OCI-LY3 (cell line): Measurements from ENCODE around the gene SND1.

Source experiments
- H2AFZ ChIP-seq: fragments of 200-600, 300-600 bp; shearing (Covaris generic); 2 replicates; pipeline ENCODE4 v1.6.0; 2014; ENCODE audit warnings: antibody characterized with exemption, low read depth, low read length
- H3K27ac ChIP-seq: fragments of 200-600, 300-600 bp; sonication (generic); 2 replicates; pipeline ENCODE4 v1.5.1; 2014; ENCODE audit warnings: mild to moderate bottlenecking, low read length, moderate library complexity, mixed read lengths
- H3K27me3 ChIP-seq: fragments of 200-600, 300-600 bp; sonication (generic); 2 replicates; pipeline ENCODE4 v1.6.1; 2014; ENCODE audit warnings: low read depth, low read length, mixed read lengths
- H3K36me3 ChIP-seq: fragments of 200-600, 300-600 bp; sonication (generic); replicated peaks from 2 replicates; pipeline ENCODE3; 2014; ENCODE audit warnings: low read depth, low read length, mixed read lengths
- H3K4me1 ChIP-seq: fragments of 300-600, 200-600 bp; sonication (generic); 2 replicates; pipeline ENCODE4 v1.6.1; 2014; ENCODE audit warnings: low read length, mixed read lengths
- H3K4me2 ChIP-seq: fragments of 200-600, 300-600 bp; sonication (generic); 2 replicates; pipeline ENCODE4 v1.6.1; 2014; ENCODE audit warnings: low read length, mixed read lengths
- H3K4me3 ChIP-seq: fragments of 300-600, 200-600 bp; sonication (generic); 2 replicates; pipeline ENCODE4 v1.5.1; 2014; ENCODE audit warnings: antibody characterized with exemption, mild to moderate bottlenecking, low read length, moderate library complexity
- H3K79me2 ChIP-seq: fragments of 300-600, 200-600 bp; shearing (Covaris generic); 2 replicates; pipeline ENCODE4 v1.6.1; 2014; ENCODE audit warnings: mild to moderate bottlenecking, low read length, mixed read lengths
- H3K9ac ChIP-seq: fragments of 300-600, 200-600 bp; shearing (Covaris generic); 2 replicates; pipeline ENCODE4 v1.6.0; 2014; ENCODE audit warnings: mild to moderate bottlenecking, low read length, moderate library complexity
- H3K9me3 ChIP-seq: fragments of 200-600, 300-600 bp; shearing (Covaris generic); 2 replicates; pipeline ENCODE4 v1.6.1; 2014; ENCODE audit warnings: low read length, mixed read lengths; ENCODE audit not compliant: insufficient read depth
- H4K20me1 ChIP-seq: fragments of 200-600, 300-600 bp; sonication (generic); 2 replicates; pipeline ENCODE4 v1.6.1; 2016; ENCODE audit warnings: low read length, mixed read lengths; ENCODE audit not compliant: insufficient read depth
- EZH2phosphoT487 ChIP-seq: fragments of 200-600 bp; shearing (Covaris generic); IDR thresholded peaks from 2 replicates; pipeline ENCODE4 v1.6.1; 2018; ENCODE audit warnings: antibody characterized with exemption, mixed run types, low read depth
- TF ChIP-seq, protein P1 (sequence below): fragments of 200-600, 300-600 bp; sonication (generic); IDR thresholded peaks from 2 replicates; pipeline ENCODE4 v1.5.1; 2014; ENCODE audit warnings: antibody characterized with exemption, low read length, low read depth

Gene SND1

GRCh38 chr7:127616724-127617123, 35.3 kb upstream of the SND1 start:
- Histone ChIP-seq H3K79me2 (no peaks in the 10 kb centered on the region), H3K27ac (no peak overlapping the region), H3K27me3 (peaks cover 43% of the 10 kb centered on the region), H3K4me3 (no peak overlapping the region), H2AFZ (no peak overlapping the region), H3K4me1 (no peaks in the 10 kb centered on the region), H3K4me2 (no peak overlapping the region), H3K9me3 (no peaks in the 10 kb centered on the region), H3K9ac (no peak overlapping the region), H4K20me1 (no peaks in the 10 kb centered on the region), H3K36me3 (no peaks in the 10 kb centered on the region)
- TF ChIP-seq, protein P1, sequence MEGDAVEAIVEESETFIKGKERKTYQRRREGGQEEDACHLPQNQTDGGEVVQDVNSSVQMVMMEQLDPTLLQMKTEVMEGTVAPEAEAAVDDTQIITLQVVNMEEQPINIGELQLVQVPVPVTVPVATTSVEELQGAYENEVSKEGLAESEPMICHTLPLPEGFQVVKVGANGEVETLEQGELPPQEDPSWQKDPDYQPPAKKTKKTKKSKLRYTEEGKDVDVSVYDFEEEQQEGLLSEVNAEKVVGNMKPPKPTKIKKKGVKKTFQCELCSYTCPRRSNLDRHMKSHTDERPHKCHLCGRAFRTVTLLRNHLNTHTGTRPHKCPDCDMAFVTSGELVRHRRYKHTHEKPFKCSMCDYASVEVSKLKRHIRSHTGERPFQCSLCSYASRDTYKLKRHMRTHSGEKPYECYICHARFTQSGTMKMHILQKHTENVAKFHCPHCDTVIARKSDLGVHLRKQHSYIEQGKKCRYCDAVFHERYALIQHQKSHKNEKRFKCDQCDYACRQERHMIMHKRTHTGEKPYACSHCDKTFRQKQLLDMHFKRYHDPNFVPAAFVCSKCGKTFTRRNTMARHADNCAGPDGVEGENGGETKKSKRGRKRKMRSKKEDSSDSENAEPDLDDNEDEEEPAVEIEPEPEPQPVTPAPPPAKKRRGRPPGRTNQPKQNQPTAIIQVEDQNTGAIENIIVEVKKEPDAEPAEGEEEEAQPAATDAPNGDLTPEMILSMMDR: no peak
- no peak for TF ChIP-seq EZH2phosphoT487

DNA sequence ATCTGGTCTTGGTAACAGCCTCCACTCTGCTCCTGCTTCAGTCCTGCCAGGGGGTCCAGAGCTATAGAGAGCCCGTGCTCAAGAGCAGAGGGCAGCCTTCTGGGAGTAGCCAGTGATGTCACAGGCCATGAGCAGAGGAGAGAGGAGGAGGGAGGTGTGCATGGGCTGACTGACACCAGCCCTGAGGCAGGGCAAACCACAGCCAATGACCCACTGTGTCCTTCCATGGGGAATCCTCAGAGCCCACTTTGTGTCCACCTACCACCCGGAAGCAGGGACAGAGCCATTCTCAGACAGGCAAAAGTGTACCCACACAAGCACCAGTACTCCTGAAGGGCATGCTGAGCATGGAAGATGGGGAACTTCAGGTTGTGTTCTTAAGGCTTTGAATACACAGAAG, 34.0 kb upstream of the SND1 start, which contains the start of gene PAX4:
Gene PAX4 (minus strand): TSS at position 101 of the 400 bp plus-strand sequence. CDS start 2,214 bp downstream, outside the sequence.
- H3K9ac ChIP-seq: no peak within 1 kb of the TSS
- no peak within 1 kb of the TSS for H3K4me2 ChIP-seq
- TF ChIP-seq, protein P1: no peak
- TF ChIP-seq EZH2phosphoT487: no peak
- H4K20me1 ChIP-seq: no peaks in the 10 kb centered on the region
- H3K4me3 ChIP-seq: no peak within 1 kb of the TSS
- H2AFZ ChIP-seq: no peak within 1 kb of the TSS
- H3K4me1 ChIP-seq: no peaks in the 10 kb centered on the region
- H3K36me3 ChIP-seq: no peaks in the 10 kb centered on the region
- H3K27ac ChIP-seq: no peak within 1 kb of the TSS
- H3K79me2 ChIP-seq: no peaks in the 10 kb centered on the region
- H3K9me3 ChIP-seq: no peaks in the 10 kb centered on the region
- peaks cover 43% of the 10 kb centered on the region for H3K27me3 ChIP-seq

- TF ChIP-seq, protein P1: no peak
- TF ChIP-seq EZH2phosphoT487: no peak
These were observed 33.2 kb upstream of the SND1 start for GRCh38 chr7:127618775-127619174.

GRCh38 chr7:127619681-127620405, 32.2 kb upstream of the SND1 start:
- Histone ChIP-seq H3K9ac (no peak overlapping the region), H3K27ac (no peak overlapping the region), H3K4me1 (no peaks in the 10 kb centered on the region), H3K4me2 (no peak overlapping the region), H3K27me3 (peaks cover 44% of the 10 kb centered on the region), H3K4me3 (no peak overlapping the region), H4K20me1 (no peaks in the 10 kb centered on the region), H2AFZ (no peak overlapping the region), H3K79me2 (no peaks in the 10 kb centered on the region), H3K9me3 (no peaks in the 10 kb centered on the region), H3K36me3 (no peaks in the 10 kb centered on the region)
- TF ChIP-seq EZH2phosphoT487: no peak
- TF ChIP-seq, protein P1: no peak

More at GRCh38 chr7:127618775-127619174, 33.2 kb upstream of the SND1 start:
- no peak overlapping the region for H3K27ac ChIP-seq
- H3K27me3 ChIP-seq: peaks cover 43% of the 10 kb centered on the region
- no peaks in the 10 kb centered on the region for H3K79me2 ChIP-seq
- H3K9ac ChIP-seq: no peak overlapping the region
- H3K36me3 ChIP-seq: no peaks in the 10 kb centered on the region
- no peaks in the 10 kb centered on the region for H3K4me1 ChIP-seq
- no peaks in the 10 kb centered on the region for H4K20me1 ChIP-seq
- no peak overlapping the region for H3K4me2 ChIP-seq
- no peak overlapping the region for H3K4me3 ChIP-seq
- H2AFZ ChIP-seq: no peak overlapping the region
- no peaks in the 10 kb centered on the region for H3K9me3 ChIP-seq
